Stimulated activated CD4-positive, alpha-beta T cell treated with anti-CD3 and anti-CD28 coated beads, Interleukin-4, amount 100 ng/mL, for 1 hour (primary cell): ENCODE data around the gene PHYKPL.

Experiments used
- DNase-seq: peaks from one replicate; pipeline ENCODE4 v3.0.0-alpha.2; 2020

PHYKPL gene

GRCh38 chr5:178221853-178222252 is 10.7 kb downstream of the PHYKPL start:
- DNase-seq = no peak

GRCh38 chr5:178221282-178221681 is 11.3 kb downstream of the PHYKPL start:
- no peak for DNase-seq

GRCh38 chr5:178218827-178219226 is 13.8 kb downstream of the PHYKPL start:
- DNase-seq = no peak

- no peak for DNase-seq
These were observed 14.3 kb downstream of the PHYKPL start for GRCh38 chr5:178218237-178218776.

- no peak for DNase-seq
These were observed 15.8 kb downstream of the PHYKPL start for GRCh38 chr5:178216779-178217178.

- no peak for DNase-seq
These were observed 16.5 kb downstream of the PHYKPL start for GRCh38 chr5:178216088-178216534.

GRCh38 chr5:178215280-178216002 is 17.2 kb downstream of the PHYKPL start:
- no peak for DNase-seq

GRCh38 chr5:178214160-178214803 is 18.3 kb downstream of the PHYKPL start:
- no peak for DNase-seq

GRCh38 chr5:178213748-178214151 is 18.9 kb downstream of the PHYKPL start:
- no peak for DNase-seq

- no peak for DNase-seq
These were observed 19.6 kb downstream of the PHYKPL start for GRCh38 chr5:178213003-178213461.

- DNase-seq = no peak
These were observed 20.2 kb downstream of the PHYKPL start for GRCh38 chr5:178212241-178213002.

- no peak for DNase-seq
These were observed 21.2 kb downstream of the PHYKPL start for GRCh38 chr5:178211095-178212048.

GRCh38 chr5:178210686-178211085 is 21.9 kb downstream of the PHYKPL start:
- no peak for DNase-seq

- DNase-seq = no peak
These were observed 22.5 kb downstream of the PHYKPL start for GRCh38 chr5:178210073-178210535.

GRCh38 chr5:178209334-178210072 is 23.1 kb downstream of the PHYKPL start:
- no peak for DNase-seq

- no peak for DNase-seq
These were observed 23.9 kb downstream of the PHYKPL start for GRCh38 chr5:178208540-178209227.

- no peak for DNase-seq
These were observed 24.7 kb downstream of the PHYKPL start for GRCh38 chr5:178207917-178208280.

GRCh38 chr5:178207183-178207916 is 25.3 kb downstream of the PHYKPL start:
- no peak for DNase-seq

- no peak for DNase-seq
These were observed 26.2 kb downstream of the PHYKPL start for GRCh38 chr5:178206166-178207101.
